H1 (cell line): Measurements from ENCODE around the gene MYO15B. TPM values are rescaled to one million over a fixed set of nuclear protein-coding genes. Genes with fewer than 3 reads are reported as not detected.

ENCODE experiments used
- polyA plus RNA-seq, 7 experiments: library from polyadenylated mRNA; depleted of rRNA in 3 of 7; stranded (reverse) in 5 of 7; unstranded in 2 of 7; fragments of >200 nt in 5 of 7; fragments of 200-250 nt in 2 of 7; gene quantifications; 1 replicate in 5 of 7; 2 replicates in 1 of 7; 4 replicates in 1 of 7; pipeline versions ENCODE4 v1.2.1 to v1.2.3, GENCODE V29; 2011 to 2013; ENCODE audit warnings: missing spikeins in 2 of 7, mixed read lengths in 2 of 7
- total RNA-seq: library from RNA; stranded (reverse); fragmentation: NEBNext Ultra II Directional; extraction: Animal tissue kit (Norgen Biotek cat#: 25700); gene quantifications from 2 replicates; pipeline ENCODE4 v1.2.1, GENCODE V29; 2021
- TF ChIP-seq, protein P1 (sequence below): IDR thresholded peaks from 2 replicates; pipeline ENCODE4 v1.6.1; 2011; ENCODE audit warnings: low read depth, mild to moderate bottlenecking, low read length; ENCODE audit not compliant: insufficient read depth

MYO15B gene
- total and polyA plus RNA-seq, 2 of the 8 experiments (the other 6 are each of a cell fraction or from before 2014, with no cell fraction given) = 7.1 to 11.2 TPM

DNA sequence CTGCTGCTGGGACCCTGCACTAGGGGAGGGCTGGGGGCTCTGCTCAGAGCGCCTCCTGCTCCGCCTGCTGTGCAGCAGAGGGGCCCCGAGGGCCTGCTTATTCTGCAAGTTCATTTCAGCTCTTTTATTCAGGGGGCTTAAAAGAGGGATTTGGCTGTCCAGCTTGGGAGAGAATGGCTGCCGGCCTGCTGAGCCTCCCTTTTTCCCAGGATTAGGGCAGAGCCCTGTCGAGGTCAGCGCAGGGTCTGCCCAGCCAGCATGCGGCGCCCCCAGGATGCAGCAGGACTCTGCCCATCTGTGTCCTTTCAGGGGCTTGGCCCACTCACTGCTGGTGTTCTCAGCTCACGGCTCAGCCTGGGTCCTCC lies 46.8 kb downstream of the MYO15B start (continued):
- TF ChIP-seq, protein P1, sequence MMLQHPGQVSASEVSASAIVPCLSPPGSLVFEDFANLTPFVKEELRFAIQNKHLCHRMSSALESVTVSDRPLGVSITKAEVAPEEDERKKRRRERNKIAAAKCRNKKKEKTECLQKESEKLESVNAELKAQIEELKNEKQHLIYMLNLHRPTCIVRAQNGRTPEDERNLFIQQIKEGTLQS = no peak
